ENCODE results near the gene ADCY9.
A peak's percentile ranks its signal among the peaks of the same experiment; 100 is the strongest.
"Not testable (repeated sequence)": the region's sequence is repeated elsewhere in the genome, so short reads cannot be mapped to it uniquely, and the experiment has no call there.

ADCY9 gene

GRCh38 chr16:3954411-3954921, 161.8 kb downstream of the ADCY9 start:
- no peak overlapping the region for H3K4me3 ChIP-seq (ENCODE audit: low read depth, low read length)
- ChIA-PET CTCF (interaction anchor here (0.6 to 1.5 kb wide), 5 partner anchors 15 to 300 kb away, joined by 3 to 4 read pairs (median 3); no protein-coding TSS in a partner anchor), POLR2A (no interaction called here)
- no peak for DNase-seq (ENCODE audit: low read depth, low spot score)
- TF ChIP-seq CTCF (IDR thresholded peaks at IDR 0.05; ENCODE audit: insufficient read depth, low read length, missing control alignments), result no peak

GRCh38 chr16:3953728-3954410, 162.4 kb downstream of the ADCY9 start:
- no peak overlapping the region for H3K4me3 ChIP-seq (ENCODE audit: low read depth, low read length)
- ChIA-PET CTCF (interaction anchor here (0.7 to 1.1 kb wide), 3 partner anchors 13 to 15 kb away, joined by 3 read pairs; no protein-coding TSS in a partner anchor), POLR2A (no interaction called here)
- no peak for DNase-seq (ENCODE audit: low read depth, low spot score)
- no peak for TF ChIP-seq CTCF (IDR thresholded peaks at IDR 0.05; ENCODE audit: insufficient read depth, low read length, missing control alignments)

GRCh38 chr16:3952737-3953131, 163.5 kb downstream of the ADCY9 start:
- DNase-seq (ENCODE audit: low read depth, low spot score), result no peak
- POLR2A ChIA-PET, result no interaction called here
- CTCF ChIA-PET, result interaction anchor here (0.9 to 1.1 kb wide), 2 partner anchors 13 to 14 kb away, joined by 3 to 4 read pairs; no protein-coding TSS in a partner anchor
- H3K4me3 ChIP-seq (ENCODE audit: low read depth, low read length), result no peak overlapping the region
- no peak for TF ChIP-seq CTCF (IDR thresholded peaks at IDR 0.05; ENCODE audit: insufficient read depth, low read length, missing control alignments)

- H3K4me3 ChIP-seq (ENCODE audit: low read depth, low read length), result no peak overlapping the region
- CTCF ChIA-PET, result interaction anchor here (0.9 kb wide), 1 partner anchor 13 kb away, joined by 4 read pairs; no protein-coding TSS in a partner anchor
- DNase-seq (ENCODE audit: low read depth, low spot score), result no peak
- TF ChIP-seq CTCF (IDR thresholded peaks at IDR 0.05; ENCODE audit: insufficient read depth, low read length, missing control alignments), result no peak
- POLR2A ChIA-PET, result no interaction called here
Observed at GRCh38 chr16:3951861-3952736, 164.1 kb downstream of the ADCY9 start.

- H3K4me3 ChIP-seq (ENCODE audit: low read depth, low read length); POLR2A ChIA-PET; CTCF ChIA-PET; DNase-seq (ENCODE audit: low read depth, low spot score): not testable (repeated sequence)
Observed at GRCh38 chr16:3951380-3951779, 164.9 kb downstream of the ADCY9 start.

GRCh38 chr16:3950343-3951193, 165.7 kb downstream of the ADCY9 start:
- CTCF ChIA-PET, result interaction anchor here (0.7 to 4.5 kb wide), 4 partner anchors 11 to 303 kb away, joined by 3 to 48 read pairs (median 4); no protein-coding TSS in a partner anchor
- POLR2A ChIA-PET, result interaction anchor here (0.7 kb wide), 1 partner anchor 63 kb away, joined by 4 read pairs; no protein-coding TSS in a partner anchor
- DNase-seq (ENCODE audit: low read depth, low spot score), result no peak
- no peak for TF ChIP-seq CTCF (IDR thresholded peaks at IDR 0.05; ENCODE audit: insufficient read depth, low read length, missing control alignments)
- H3K4me3 ChIP-seq (ENCODE audit: low read depth, low read length), result peak overlapping the region; percentile 10; the same call in 1 of the 2 replicates
